HL-60 (cell line): ENCODE measurements around the gene PARVA.

Source experiments
- CTCF ChIP-seq: IDR thresholded peaks from one replicate; pipeline ENCODE4 v1.5.1; 2011; ENCODE audit warnings: low read length, control low read depth, inconsistent platforms; ENCODE audit not compliant: insufficient read depth
- GABPA ChIP-seq: IDR thresholded peaks from 2 replicates; pipeline ENCODE4 v1.6.1; 2012; ENCODE audit warnings: low read depth

- no peak for TF ChIP-seq CTCF
- no peak for TF ChIP-seq GABPA
Measured at GRCh38 chr11:12388939-12389670, 11.7 kb downstream of the PARVA start.
